Endothelial cell (in vitro differentiated cells): ENCODE data around the gene TEAD3. TPM values are rescaled to one million over a fixed set of nuclear protein-coding genes. Genes with fewer than 3 reads are reported as not detected.
A peak's percentile ranks its signal among the peaks of the same experiment; 100 is the strongest.

Experiments used
- DNase-seq: peaks from one replicate; pipeline ENCODE4 v3.0.0; 2021; ENCODE audit warnings: low spot score
- H3K27ac Mint-ChIP-seq: one replicate; pipeline ENCODE4 v1.8.0; 2021; ENCODE audit warnings: mixed read lengths, inconsistent platforms; ENCODE audit not compliant: unreplicated experiment
- H3K27me3 Mint-ChIP-seq: one replicate; pipeline ENCODE4 v1.8.0; 2021; ENCODE audit warnings: mild to moderate bottlenecking, moderate library complexity, mixed read lengths, inconsistent platforms; ENCODE audit not compliant: unreplicated experiment
- H3K36me3 Mint-ChIP-seq: one replicate; pipeline ENCODE4 v1.8.0; 2021; ENCODE audit warnings: mild to moderate bottlenecking, low read depth, mixed read lengths, inconsistent platforms; ENCODE audit not compliant: unreplicated experiment
- H3K4me1 Mint-ChIP-seq: one replicate; pipeline ENCODE4 v1.8.0; 2021; ENCODE audit warnings: mild to moderate bottlenecking, mixed read lengths, inconsistent platforms; ENCODE audit not compliant: unreplicated experiment
- H3K4me3 Mint-ChIP-seq: one replicate; pipeline ENCODE4 v1.8.0; 2021; ENCODE audit warnings: mild to moderate bottlenecking, mixed read lengths, inconsistent platforms; ENCODE audit not compliant: unreplicated experiment
- H3K9me3 Mint-ChIP-seq: one replicate; pipeline ENCODE4 v1.8.0; 2021; ENCODE audit warnings: mixed read lengths, inconsistent platforms; ENCODE audit not compliant: unreplicated experiment
- microRNA-seq: library from miRNA; unstranded; fragments of <30 nt; microRNA quantifications from one replicate; pipeline ENCODE4, GENCODE V29; 2020; ENCODE audit not compliant: unreplicated experiment
- total RNA-seq: library from RNA; stranded (reverse); fragmentation: NEBNext Ultra II Directional; extraction: Animal tissue kit (Norgen Biotek cat#: 25700); gene quantifications from one replicate; pipeline ENCODE4 v1.2.1, GENCODE V29; 2021; ENCODE audit not compliant: unreplicated experiment
- TF ChIP-seq, protein P1 (sequence below): fragments of 200-600 bp; sonication (generic); IDR thresholded peaks from one replicate; pipeline ENCODE4 v1.5.0; 2021; ENCODE audit warnings: antibody characterized with exemption; ENCODE audit not compliant: unreplicated experiment

TEAD3 gene
- total RNA-seq, 1 donor from 2014 or later = 6.3 TPM

DNA sequence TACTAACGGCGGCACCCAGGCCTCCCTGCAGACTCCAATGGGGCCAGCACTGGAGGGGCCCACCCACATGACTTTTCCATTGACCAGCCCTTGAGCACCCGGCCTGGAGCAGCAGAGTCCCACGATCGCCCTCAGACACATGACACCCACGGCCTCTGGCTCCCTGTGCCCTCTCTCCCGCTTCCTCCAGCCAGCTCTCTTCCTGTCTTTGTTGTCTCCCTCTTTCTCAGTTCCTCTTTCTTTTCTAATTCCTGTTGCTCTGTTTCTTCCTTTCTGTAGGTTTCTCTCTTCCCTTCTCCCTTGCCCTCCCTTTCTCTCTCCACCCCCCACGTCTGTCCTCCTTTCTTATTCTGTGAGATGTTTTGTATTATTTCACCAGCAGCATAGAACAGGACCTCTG is 70.8 kb downstream of the TEAD3 start:
- peaks cover 24% of the 10 kb centered on the region for H3K4me1 Mint-ChIP-seq
- no peak for DNase-seq

DNA sequence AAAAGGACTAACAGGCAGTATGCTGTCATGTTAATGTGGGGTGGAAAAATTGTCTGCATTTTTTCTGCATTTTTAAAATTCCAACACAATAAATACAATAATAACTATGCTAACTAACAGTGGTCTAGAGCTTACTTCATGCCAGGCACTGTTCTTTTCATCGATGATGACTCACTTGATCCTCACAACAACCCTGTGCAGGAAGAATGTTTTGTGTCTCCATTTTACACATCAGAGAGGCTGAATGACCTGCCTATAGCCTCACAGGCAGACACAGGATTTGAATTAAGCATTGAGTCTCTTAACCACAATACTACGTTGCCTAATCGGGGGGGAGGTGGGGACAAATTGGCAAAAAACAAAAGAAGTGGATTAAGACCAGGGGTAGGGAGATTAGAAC is 71.6 kb downstream of the TEAD3 start:
- H3K4me1 Mint-ChIP-seq = peaks cover 24% of the 10 kb centered on the region
- DNase-seq = no peak
- TF ChIP-seq, protein P1, sequence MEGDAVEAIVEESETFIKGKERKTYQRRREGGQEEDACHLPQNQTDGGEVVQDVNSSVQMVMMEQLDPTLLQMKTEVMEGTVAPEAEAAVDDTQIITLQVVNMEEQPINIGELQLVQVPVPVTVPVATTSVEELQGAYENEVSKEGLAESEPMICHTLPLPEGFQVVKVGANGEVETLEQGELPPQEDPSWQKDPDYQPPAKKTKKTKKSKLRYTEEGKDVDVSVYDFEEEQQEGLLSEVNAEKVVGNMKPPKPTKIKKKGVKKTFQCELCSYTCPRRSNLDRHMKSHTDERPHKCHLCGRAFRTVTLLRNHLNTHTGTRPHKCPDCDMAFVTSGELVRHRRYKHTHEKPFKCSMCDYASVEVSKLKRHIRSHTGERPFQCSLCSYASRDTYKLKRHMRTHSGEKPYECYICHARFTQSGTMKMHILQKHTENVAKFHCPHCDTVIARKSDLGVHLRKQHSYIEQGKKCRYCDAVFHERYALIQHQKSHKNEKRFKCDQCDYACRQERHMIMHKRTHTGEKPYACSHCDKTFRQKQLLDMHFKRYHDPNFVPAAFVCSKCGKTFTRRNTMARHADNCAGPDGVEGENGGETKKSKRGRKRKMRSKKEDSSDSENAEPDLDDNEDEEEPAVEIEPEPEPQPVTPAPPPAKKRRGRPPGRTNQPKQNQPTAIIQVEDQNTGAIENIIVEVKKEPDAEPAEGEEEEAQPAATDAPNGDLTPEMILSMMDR = no peak
- peak overlapping the region; percentile 42 for H3K4me3 Mint-ChIP-seq
- peaks cover 6% of the 10 kb centered on the region for H3K27me3 Mint-ChIP-seq
- peaks cover 35% of the 10 kb centered on the region for H3K36me3 Mint-ChIP-seq
- peaks cover 3% of the 10 kb centered on the region for H3K9me3 Mint-ChIP-seq
- peak overlapping the region; percentile 36 for H3K27ac Mint-ChIP-seq

More for the DNA sequence above, 70.8 kb downstream of the TEAD3 start:
- Mint-ChIP-seq H3K4me3 (peak overlapping the region; percentile 72), H3K9me3 (peaks cover 3% of the 10 kb centered on the region), H3K27me3 (peaks cover 4% of the 10 kb centered on the region), H3K27ac (peak overlapping the region; percentile 77), H3K36me3 (peaks cover 32% of the 10 kb centered on the region)
- TF ChIP-seq, protein P1 = no peak

Small RNA genes within 50 kb of the gene (microRNA-seq; reads per million reads assigned to microRNA genes)
- gene MIR7111 = 3.2 reads per million, percentile 39 among the genes with 10 or more reads in this experiment

Other genes starting within 250 kb of the TEAD3 start
- 26.4 TPM for gene ZNF76, start 237.3 kb downstream of the TEAD3 start, total RNA-seq
- gene DEF6, start 199.3 kb downstream of the TEAD3 start, total RNA-seq = 24.0 TPM
- 38.7 TPM for gene PPARD, start 154.5 kb downstream of the TEAD3 start, total RNA-seq
- gene FANCE, start 44.7 kb downstream of the TEAD3 start, total RNA-seq = 21.8 TPM
- gene RPL10A, start 28.7 kb downstream of the TEAD3 start, total RNA-seq = 1,320 TPM
- gene TULP1, start 15.8 kb upstream of the TEAD3 start, total RNA-seq = not detected
- 7.2 TPM for gene FKBP5, start 191.8 kb upstream of the TEAD3 start, total RNA-seq
- 0.69 TPM for gene ARMC12, start 240.0 kb upstream of the TEAD3 start, total RNA-seq